Bronchial epithelial cell (primary cell): ENCODE results near the gene SLC66A2. TPM values are rescaled to one million over a fixed set of nuclear protein-coding genes. Genes with fewer than 3 reads are reported as not detected.
"Not testable (repeated sequence)": the region's sequence is repeated elsewhere in the genome, so short reads cannot be mapped to it uniquely, and the experiment has no call there.

Experiments used
- DNase-seq: peaks from one replicate; pipeline ENCODE4 v3.0.0-alpha.2; 2010; ENCODE audit warnings: low read depth
- FAIRE-seq: peaks from 2 replicates; lab custom pipeline; 2011; peaks lifted over from hg19 to GRCh38; lab: Jason Lieb, UNC
- H3K27me3 ChIP-seq: 2 replicates; pipeline ENCODE4 v1.5.1; 2011; ENCODE audit warnings: low read length; ENCODE audit not compliant: control insufficient read depth, insufficient read depth
- H3K36me3 ChIP-seq: 2 replicates; pipeline ENCODE4 v1.5.1; 2011; ENCODE audit warnings: low read length; ENCODE audit not compliant: control insufficient read depth, insufficient read depth
- H3K4me3 ChIP-seq: 2 replicates; pipeline ENCODE4 v1.5.1; 2011; ENCODE audit warnings: mild to moderate bottlenecking, low read depth, low read length, control low read depth
- CTCF ChIP-seq: IDR thresholded peaks from 2 replicates; pipeline ENCODE4 v1.5.1; 2011; ENCODE audit warnings: mild to moderate bottlenecking, moderate library complexity, low read length, control low read depth, inconsistent platforms; ENCODE audit not compliant: insufficient read depth, severe bottlenecking
- total RNA-seq: library from RNA; depleted of rRNA; stranded (reverse); fragments of >200 nt; gene quantifications from 2 replicates; pipeline ENCODE4 v1.2.1, GENCODE V29; 2014

The SLC66A2 gene
- total RNA-seq, 1 donor from 2014 or later: 60.6 TPM

- H3K4me3 ChIP-seq: no peak overlapping the region
- TF ChIP-seq CTCF: no peak
- H3K27me3 ChIP-seq: no peaks in the 10 kb centered on the region
- peak; percentile 79 for DNase-seq
- no peaks in the 10 kb centered on the region for H3K36me3 ChIP-seq
- FAIRE-seq: no peak
Measured at GRCh38 chr18:79962311-79962710, 10.9 kb upstream of the SLC66A2 start.

GRCh38 chr18:79961527-79962291 is 10.3 kb upstream of the SLC66A2 start:
- no peak for TF ChIP-seq CTCF
- no peak overlapping the region for H3K4me3 ChIP-seq

GRCh38 chr18:79960921-79961526 is 9.6 kb upstream of the SLC66A2 start:
- no peak for FAIRE-seq

More at GRCh38 chr18:79961527-79962291, 10.3 kb upstream of the SLC66A2 start:
- peak; percentile 48 for DNase-seq
- H3K27me3 ChIP-seq: no peaks in the 10 kb centered on the region
- peak; percentile 13 for FAIRE-seq
- H3K36me3 ChIP-seq: no peaks in the 10 kb centered on the region

GRCh38 chr18:79960161-79960801 is 8.8 kb upstream of the SLC66A2 start:
- H3K36me3 ChIP-seq, H3K27me3 ChIP-seq, FAIRE-seq, H3K4me3 ChIP-seq: not testable (repeated sequence)
- TF ChIP-seq CTCF: peak; percentile 3
- peak; percentile 74 for DNase-seq

More at GRCh38 chr18:79960921-79961526, 9.6 kb upstream of the SLC66A2 start:
- Histone ChIP-seq H3K36me3 (no peaks in the 10 kb centered on the region), H3K4me3 (no peak overlapping the region), H3K27me3 (no peaks in the 10 kb centered on the region)
- DNase-seq: no peak
- TF ChIP-seq CTCF: no peak

GRCh38 chr18:79958981-79959380 is 7.5 kb upstream of the SLC66A2 start:
- Histone ChIP-seq H3K27me3 (no peaks in the 10 kb centered on the region), H3K4me3 (no peak overlapping the region), H3K36me3 (no peaks in the 10 kb centered on the region)
- TF ChIP-seq CTCF: no peak
- DNase-seq (no peak), FAIRE-seq (no peak)
